ENCODE results near the gene CCL22.
"Not testable (repeated sequence)": the region's sequence is repeated elsewhere in the genome, so short reads cannot be mapped to it uniquely, and the experiment has no call there.

CCL22 gene

DNA sequence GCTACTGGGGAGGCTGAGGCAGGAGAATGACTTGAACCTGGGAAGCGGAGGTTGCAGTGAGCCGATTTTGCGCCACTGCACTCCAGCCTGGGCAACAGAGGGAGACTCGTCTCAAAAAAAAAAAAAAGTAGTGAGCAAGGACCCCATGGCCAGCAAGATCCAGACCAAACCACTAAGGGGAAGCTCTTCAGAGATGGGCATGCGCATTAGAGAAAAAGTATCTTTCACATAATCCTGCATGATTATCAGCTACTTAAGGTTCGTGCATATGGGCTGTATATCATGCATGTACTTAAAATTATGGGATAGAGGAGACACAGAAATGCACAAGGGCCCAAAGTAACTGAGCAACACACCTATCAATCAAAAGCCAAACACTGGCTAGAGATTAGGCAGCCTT lies 10.7 kb upstream of the CCL22 start:
- DNase-seq (ENCODE audit: low read depth) = no peak

DNA sequence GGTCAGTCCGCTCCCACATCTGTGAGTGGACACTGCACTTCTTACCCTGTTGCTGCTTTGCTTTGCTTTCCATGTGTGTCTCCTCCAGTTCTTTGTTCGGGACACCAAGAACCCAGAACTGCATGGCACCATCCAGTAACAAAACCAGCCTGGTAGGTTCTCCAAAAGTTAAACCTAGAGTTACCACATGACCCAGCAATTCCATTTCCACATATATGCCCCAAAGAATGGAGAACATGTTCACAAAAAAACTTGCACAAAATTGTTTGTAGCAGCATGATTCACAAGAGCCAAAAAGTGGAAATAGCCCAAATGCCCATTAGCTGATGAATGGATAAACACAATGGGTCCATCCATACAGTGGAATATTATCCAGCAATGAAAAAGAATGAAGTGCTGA lies 10.3 kb upstream of the CCL22 start:
- no peak for DNase-seq (ENCODE audit: low read depth)

DNA sequence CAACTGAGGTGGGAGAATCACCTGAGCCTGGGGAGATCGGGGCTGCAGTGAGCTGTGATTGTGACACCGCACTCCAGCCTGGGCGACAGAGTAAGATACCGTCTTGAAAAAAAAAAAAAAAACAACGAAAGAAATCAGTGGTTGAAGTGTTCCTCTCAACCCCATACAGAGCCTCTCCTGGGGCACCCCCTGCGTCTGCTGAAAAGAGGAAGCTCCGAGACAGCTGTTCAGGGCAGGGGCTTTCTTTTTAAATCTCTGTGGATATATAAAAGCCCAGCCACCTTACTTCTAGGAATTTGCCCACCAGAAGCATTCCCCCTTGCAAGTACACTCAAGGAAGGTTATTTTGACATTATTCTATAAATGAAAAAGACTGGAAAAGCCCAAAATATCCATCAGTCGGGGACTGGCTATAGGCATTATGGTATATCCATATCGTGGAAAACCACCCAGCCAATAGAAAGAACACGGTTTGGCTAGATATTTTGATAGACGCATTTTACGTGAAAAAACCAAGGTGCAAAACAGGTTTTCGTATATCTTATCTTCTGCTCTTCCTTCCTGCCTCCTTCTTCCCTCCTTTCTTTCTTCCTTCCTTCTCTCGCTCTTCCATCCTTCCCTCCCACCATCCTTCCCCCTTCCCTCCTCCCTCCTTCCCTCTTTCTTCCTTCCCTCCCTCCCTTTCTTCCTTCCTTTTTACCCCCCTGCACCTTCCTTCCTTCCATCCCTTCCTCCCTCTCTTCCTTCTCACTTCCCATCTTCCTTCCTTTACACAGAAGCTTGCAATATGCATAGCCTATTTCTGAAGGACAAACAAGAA lies 9.2 kb upstream of the CCL22 start:
- DNase-seq (ENCODE audit: low read depth) = no peak

DNA sequence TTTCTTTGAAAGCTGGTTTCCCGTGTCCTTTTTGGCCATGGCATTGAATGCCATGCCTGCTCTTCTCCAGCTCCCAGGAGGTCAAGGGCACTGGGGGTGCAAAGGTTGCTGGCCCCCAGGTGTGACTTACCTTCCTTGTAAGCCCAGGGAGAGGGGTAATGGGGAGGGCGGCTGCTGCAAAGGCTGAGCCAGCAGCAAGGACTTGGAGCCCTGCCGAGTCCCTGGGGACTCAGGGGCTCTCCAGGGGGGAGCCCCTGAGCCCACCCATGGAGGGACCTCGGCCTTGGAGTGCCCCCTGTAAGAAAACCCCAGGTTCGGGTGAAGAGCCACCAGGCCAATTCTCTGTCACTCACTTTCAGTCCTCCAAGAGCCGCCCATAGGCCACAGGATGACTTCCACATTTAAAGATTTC lies 5.9 kb upstream of the CCL22 start:
- no peak for DNase-seq (ENCODE audit: low read depth)

DNA sequence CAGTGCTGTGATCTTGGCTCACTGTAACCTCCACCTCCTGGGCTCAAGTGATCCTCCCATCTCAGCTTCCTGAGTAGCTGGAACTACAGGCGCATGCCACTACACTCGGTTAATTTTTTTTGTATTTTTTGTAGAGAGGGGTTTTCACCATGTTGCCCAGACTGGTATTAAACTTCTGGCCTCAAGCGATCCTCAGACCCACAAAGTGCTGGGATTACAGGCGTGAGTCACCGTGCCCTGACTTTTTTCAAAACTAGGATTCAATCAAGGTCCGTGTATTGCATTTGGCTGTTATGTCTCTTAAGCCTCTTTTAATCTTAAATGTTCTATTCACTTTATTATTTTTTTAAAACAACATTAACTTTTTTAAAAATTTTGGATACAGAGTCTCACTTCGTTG lies 4.3 kb upstream of the CCL22 start:
- no peak for DNase-seq (ENCODE audit: low read depth)

DNA sequence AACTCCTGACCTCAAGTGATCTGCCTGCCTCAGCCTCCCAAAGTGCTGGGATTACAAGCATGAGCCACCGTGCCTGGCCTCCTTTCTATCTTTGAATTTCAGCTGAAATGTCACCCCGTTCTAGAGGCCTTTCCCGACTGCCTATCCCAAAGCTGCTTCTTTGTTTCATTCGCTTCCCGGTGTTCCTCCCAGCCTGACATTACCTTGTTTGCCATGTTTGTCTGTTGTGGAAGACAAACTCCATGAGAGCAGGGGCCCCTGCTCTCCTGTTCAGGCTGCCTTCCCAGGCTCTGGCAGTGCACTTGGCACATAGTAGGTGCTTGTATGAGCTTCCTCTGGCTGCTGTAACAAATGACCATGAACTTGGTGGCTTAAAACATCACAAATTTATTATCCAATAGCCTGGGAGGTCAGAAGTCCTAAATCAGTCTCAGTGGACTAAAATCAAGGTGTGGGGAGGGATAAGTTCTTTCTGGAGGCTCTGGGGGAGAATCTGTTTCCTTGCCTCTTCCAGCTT lies 2.6 kb upstream of the CCL22 start:
- DNase-seq (ENCODE audit: low read depth) = no peak

DNA sequence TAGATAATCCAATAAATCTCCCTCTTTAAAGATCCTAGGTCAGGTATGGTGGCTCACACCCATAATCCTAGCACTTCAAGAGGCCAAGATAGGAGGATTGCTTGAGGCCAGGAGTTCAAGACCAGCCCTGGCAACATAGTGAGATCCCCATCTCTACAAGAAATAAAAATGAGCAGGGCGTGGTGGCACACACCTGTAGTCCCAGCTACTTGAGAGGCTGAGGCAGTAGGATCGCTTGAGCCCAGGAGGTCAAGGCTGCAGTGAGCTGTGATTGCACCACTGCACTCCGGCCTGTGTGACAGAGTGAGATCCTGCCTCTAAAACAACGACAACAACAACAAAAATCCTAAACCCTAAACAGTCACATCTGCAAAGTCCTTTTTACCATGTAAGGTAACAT lies 2.0 kb upstream of the CCL22 start:
- DNase-seq (ENCODE audit: low read depth) = no peak

DNA sequence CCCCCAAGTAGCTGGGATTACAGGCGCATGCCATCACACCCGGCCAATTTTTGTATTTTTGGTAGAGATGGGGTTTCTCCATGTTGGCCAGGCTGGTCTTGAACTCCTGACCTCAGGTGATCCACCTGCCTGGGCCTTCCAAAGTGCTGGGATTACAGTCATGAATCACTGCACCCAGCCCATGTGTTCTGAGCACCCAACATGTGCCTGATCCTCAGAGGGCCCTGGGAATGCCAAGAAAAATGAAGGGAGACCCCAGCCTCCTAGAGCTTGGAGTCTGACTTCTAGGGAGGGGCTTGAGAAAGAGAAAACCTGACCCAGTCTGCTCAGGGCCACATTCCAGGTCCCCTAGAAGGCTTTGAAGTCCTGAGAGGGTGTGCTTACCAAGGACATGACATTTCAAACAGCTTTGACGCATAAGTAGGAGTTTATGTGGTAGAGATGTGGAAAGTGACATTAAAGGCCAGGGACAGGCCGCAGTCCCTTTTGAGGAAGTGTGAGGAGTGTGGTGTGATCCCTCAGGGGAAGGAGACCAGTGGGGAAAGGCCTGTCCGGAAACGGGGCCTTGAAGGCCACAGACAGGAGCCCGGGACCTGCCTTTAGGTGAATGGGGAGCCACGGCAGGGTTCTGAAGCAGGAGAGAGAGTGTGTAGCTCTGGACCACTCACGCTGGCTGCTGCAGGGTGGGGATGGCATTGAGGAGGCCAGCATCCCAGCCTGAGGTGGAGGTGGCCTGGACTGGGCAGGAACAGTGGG lies 1.1 kb upstream of the CCL22 start:
- DNase-seq (ENCODE audit: low read depth) = no peak

DNA sequence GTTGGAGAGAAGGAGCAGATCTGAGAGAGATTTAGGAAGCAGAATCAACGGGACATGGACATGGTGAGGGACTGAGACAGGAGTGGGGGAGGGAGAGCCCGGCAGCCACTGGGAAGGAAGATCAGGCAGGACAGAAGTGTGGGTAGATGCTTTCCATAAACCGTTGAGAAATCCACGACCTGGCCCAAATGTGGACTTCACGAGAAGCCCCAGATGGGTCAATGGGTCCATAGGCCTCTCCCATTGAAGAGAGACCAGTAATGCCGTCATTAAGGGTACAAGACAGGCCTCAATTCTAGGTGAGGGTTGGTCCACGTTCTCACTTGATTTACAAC lies 530 bp upstream of the CCL22 start:
- DNase-seq (ENCODE audit: low read depth) = no peak

DNA sequence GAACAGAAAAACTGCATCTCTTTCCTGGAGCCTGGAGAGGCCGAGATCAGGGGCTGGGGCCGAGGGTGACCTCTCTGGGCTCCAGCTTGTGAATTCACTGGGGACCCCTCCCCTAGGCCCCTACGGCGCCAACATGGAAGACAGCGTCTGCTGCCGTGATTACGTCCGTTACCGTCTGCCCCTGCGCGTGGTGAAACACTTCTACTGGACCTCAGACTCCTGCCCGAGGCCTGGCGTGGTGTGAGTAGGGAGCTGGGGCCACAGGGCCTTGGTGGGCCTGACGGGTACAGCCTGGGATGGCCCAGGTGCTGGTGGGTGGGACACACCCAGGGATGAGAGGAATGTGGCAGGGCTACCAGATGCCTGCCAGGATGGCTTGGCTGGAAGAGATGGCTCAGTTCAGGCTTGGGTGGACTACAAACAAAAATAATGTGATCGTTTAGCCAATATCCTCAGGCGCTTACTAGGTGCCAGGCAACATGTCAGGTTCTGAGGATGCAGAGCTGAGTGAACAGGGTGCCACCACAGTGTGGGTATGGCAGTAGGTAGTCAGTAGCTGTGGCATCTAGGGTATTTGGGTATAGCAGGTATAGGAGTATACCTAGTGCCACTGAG lies 1.8 kb downstream of the CCL22 start:
- DNase-seq (ENCODE audit: low read depth) = no peak

DNA sequence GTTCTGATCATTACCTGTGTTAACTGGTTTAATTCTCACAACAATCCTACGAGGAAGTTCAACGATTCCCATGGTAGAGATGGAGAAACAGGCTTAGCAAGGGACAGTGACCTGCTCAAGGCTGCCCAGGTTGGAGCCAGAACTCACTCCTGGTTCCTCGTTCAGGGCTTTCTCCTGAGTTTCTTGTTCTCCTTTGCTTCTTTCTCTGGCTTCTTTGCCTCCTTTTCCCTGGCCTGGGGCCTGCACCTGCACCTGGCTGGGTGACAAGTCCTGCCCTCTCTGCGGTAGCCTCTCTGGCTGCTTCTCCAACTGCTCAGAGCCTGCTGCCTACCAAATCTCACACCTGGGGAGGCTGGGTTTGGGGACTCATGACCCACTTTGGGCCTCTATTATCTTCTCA lies 2.8 kb downstream of the CCL22 start:
- no peak for DNase-seq (ENCODE audit: low read depth)

DNA sequence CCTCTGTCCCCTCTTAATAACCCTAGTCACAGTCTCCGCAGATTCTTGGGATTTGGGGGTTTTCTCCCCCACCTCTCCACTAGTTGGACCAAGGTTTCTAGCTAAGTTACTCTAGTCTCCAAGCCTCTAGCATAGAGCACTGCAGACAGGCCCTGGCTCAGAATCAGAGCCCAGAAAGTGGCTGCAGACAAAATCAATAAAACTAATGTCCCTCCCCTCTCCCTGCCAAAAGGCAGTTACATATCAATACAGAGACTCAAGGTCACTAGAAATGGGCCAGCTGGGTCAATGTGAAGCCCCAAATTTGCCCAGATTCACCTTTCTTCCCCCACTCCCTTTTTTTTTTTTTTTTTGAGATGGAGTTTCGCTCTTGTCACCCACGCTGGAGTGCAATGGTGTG lies 5.6 kb downstream of the CCL22 start:
- no peak for DNase-seq (ENCODE audit: low read depth)

DNA sequence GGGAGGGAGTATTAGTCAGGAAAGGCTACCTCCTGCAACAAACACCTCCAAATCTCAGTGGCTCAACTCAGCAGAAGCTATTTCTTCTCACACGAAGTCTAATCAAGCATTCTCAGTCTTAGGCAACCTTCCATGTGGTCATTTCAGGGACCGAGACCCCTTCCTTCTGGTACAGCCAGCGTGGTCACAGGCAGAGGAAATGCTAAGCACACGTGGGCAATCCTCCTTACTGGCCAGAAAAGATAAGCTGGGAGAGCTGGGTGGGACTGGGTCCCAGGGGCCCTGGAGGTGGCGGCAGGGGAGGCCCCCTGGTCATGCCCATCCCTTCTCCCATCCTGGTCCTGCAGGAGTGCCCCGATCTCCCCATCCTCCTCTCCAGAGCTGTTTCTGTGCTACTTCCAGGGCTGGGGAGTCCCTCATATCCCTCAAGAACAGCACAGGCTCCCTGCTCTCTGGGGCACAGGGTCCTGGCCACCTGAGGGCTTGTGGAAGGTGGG lies 8.0 kb downstream of the CCL22 start:
- DNase-seq (ENCODE audit: low read depth) = no peak

DNA sequence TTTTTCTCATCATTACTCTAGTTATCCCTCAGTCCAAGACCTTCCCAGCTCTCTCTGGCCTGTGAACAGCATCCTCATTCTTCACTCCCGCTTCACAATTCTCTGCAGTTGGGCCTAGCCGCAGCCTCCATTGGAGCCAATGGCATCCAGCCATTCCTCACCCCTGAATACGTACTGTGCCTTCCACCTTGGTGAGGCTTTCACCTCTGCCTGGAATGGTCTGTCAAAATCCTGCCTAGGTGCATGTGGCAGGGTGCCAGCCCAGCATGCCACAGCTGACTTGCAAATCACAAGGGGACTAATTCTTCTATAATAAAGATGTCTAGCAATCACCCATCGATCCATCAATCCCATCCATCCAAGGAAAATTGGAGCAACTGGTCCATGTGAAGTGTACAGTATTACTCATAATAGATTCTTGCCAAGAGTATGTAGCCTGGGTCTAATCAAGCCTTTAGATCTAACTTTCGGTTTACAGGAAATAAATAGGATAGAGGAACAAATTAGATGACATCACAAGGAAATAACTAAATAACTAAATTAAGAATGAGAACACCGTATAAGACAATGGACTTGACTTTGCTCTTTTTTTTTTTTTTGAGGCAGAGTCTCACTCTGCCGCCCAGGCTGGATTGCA lies 8.7 kb downstream of the CCL22 start:
- DNase-seq (ENCODE audit: low read depth) = no peak

DNA sequence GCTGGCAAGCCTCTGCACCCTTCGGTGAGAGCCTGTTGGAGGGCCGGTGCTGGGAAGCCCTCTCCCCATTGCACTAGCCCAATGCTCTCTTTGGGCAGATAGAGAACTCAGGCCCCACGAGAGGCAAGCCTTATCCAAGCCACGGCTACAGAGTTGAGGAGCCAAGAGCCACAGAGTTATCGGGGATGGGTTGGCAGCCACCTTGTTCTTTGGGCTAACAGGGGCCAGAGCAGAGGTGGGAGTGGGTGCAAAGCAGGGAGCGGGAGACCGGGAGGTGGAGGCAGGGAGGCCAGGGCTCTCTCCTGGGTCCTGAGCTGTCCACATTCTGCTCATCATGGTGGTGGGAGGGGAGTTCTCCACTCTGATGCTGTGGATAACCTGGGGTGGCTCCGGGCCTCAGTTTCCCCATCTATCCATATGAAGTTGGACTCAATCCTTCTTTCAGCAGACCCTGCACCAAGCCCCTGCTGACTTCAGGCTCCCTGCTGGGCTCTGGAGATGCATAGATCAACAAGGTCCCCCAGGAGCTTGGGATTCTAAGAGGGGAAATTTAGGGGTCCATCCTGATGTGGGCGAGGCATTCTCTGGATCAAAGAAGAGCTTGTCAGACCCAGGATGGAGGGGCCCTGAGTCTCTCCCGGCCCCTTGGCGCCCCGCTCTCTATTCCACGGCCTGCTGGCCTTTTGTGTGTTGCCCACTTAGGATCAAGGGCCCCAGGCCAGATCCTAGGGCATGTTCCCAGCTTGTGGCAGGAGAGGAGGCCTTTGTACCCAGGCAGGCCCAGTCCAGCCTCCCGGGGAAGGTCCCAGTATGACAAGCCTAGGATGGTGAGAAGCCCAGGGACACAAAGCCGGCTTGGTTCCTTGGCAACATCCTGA lies 13.2 kb downstream of the CCL22 start:
- DNase-seq (ENCODE audit: low read depth) = no peak

DNA sequence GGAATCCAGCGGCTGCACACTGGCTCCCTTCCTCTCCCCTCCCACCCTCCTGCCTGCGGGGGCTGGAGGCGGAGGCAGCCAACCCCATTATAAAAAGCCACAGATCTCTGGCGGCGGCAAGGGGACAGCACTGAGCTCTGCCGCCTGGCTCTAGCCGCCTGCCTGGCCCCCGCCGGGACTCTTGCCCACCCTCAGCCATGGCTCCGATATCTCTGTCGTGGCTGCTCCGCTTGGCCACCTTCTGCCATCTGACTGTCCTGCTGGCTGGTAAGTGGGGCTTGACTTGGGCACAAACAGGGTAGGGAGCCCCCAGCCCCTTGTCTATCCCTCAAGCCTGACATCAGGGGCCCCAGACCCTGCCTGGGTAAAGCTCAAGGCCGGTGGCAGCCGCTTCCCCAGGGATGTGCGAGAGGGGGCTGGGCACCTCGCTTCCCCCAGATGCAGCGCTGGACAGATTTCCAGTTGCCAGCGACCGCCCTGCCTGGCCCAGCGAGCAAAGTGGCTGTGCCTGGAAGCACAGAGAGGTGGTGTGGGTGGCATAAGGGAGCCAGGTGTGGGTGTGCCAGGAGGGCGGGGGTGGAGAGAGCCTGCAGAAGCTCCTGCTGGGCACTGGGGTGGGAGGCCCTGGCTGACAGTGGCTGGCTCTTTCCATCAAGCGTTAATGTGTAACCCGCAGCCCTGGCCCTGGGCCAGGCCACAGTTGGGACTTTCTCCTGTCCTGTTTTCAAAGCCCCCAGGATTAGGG lies 14.0 kb downstream of the CCL22 start, which contains the start of gene CX3CL1:
Gene CX3CL1, plus strand, starts transcription at position 119 of the 745 bp plus-strand sequence. Its CDS starts 79 bp downstream, at position 198.
- DNase-seq (ENCODE audit: low read depth) = no peak

DNA sequence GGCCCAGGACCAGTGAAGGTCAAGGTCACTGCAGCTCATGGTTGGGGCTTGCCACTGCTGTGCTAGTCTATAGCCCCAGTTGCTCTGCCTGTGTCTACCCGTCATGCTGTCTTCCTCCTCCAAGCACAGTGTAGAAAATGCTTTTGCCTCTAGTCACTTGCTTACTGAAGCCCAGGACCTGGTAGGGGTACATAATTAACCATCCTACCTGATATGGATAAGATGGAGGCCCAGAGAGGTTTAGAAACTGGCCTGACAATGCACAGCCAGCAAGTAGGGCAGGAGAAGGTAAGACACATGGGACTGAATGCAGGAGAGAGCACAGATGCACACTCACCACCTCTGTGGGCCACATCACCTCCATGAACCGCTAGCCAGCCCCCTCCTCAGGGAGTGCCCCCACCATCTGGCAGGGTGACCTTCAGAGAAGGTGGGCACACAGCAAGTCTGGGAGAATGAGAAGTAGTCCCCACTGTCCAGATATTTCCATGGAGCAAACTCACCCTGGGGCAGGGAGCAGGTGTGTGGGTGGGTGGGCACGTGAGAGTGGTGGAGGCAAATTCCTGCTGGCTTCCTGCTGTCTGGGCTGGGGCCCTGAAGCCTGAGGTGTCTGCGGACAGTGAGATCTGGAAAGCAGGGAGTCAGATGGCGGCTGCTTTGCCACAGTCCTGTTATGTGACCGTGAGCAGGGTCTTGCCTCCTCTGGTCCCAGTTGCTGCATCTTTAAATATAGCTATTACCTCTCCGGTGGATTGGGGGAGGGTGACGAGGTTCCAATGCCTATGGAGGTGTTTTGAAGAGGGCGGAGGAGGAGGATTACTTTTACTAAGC lies 14.7 kb downstream of the CCL22 start:
- DNase-seq (ENCODE audit: low read depth) = no peak

DNA sequence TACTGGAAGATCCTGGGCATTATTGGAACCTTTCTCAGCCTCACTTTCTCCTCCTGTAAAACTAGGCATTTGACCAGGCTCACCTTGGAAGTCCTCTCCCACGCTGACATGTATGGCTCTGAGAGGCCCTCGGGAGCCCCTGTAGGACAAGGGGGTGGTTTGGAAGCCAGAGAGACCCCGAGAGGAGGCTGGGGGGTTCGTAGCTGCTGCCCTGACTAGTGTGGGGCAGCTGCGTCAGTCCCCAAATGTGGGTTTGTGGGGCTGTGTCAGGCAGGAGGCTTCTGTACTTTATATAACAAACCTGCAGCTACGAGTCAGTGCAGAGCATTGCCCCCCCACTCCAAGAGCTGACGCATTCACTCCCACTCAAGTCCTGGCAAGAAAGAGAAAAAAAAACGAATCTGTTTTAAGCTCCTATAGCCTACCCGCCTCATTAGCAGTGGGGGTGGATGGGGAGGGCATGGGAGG lies 15.5 kb downstream of the CCL22 start:
- DNase-seq (ENCODE audit: low read depth) = no peak

DNA sequence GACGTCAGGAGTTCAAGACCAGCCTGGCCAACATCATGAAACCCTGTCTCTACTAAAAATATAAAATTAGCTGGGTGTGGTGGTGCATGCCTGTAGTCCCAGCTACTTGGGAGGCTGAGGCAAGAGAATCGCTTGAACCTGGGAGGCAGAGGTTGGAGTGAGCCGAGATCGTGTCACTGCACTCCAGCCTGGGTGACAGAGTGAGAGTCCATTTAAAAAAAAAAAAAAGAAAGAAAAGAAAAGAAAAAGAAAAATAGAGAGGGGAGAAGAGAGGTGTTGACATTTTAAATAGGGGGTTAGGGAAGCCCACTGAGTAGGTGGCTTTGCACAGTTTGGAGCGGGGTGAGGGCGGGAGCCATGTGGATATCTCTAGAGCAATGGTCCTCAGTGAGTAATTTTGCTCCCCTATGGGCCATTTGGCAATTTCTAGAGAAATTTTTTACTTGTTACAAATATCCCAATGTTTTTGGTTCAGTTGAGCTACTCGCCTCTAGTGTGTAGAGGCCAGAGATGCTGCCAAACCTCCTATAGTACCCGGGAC lies 16.4 kb downstream of the CCL22 start:
- not testable (repeated sequence) for DNase-seq (ENCODE audit: low read depth)
